GM18520 (cell line): ENCODE data around the gene ADGRL3.

ENCODE experiments used
- ATAC-seq: cut with Tn5 transposase; IDR thresholded peaks from one replicate; pipeline ENCODE4 v1.9.1; 2021; ENCODE audit not compliant: unreplicated experiment

ADGRL3 gene

GRCh38 chr4:61275241-61275640, 75.1 kb downstream of the ADGRL3 start:
- no peak for ATAC-seq

GRCh38 chr4:61276029-61276428, 75.9 kb downstream of the ADGRL3 start:
- no peak for ATAC-seq

GRCh38 chr4:61277785-61278760, 77.9 kb downstream of the ADGRL3 start:
- ATAC-seq: no peak

GRCh38 chr4:61292322-61292721, 92.2 kb downstream of the ADGRL3 start:
- ATAC-seq: no peak

- no peak for ATAC-seq
Measured at GRCh38 chr4:61293707-61294400, 93.7 kb downstream of the ADGRL3 start.

GRCh38 chr4:61294936-61295335, 94.8 kb downstream of the ADGRL3 start:
- ATAC-seq: no peak

- no peak for ATAC-seq
Measured at GRCh38 chr4:61296144-61296543, 96.0 kb downstream of the ADGRL3 start.

- ATAC-seq: no peak
Measured at GRCh38 chr4:61298178-61298740, 98.1 kb downstream of the ADGRL3 start.

- ATAC-seq: no peak
Measured at GRCh38 chr4:61299316-61299715, 99.2 kb downstream of the ADGRL3 start.

GRCh38 chr4:61300266-61300844, 100.2 kb downstream of the ADGRL3 start:
- ATAC-seq: no peak

GRCh38 chr4:61301271-61301670, 101.1 kb downstream of the ADGRL3 start:
- ATAC-seq: no peak

- no peak for ATAC-seq
Measured at GRCh38 chr4:61308033-61308432, 107.9 kb downstream of the ADGRL3 start.

GRCh38 chr4:61309616-61310015, 109.5 kb downstream of the ADGRL3 start:
- no peak for ATAC-seq

GRCh38 chr4:61312526-61312925, 112.4 kb downstream of the ADGRL3 start:
- ATAC-seq: no peak

GRCh38 chr4:61318431-61318830, 118.3 kb downstream of the ADGRL3 start:
- ATAC-seq: no peak

- no peak for ATAC-seq
Measured at GRCh38 chr4:61319156-61319555, 119.0 kb downstream of the ADGRL3 start.

- ATAC-seq: no peak
Measured at GRCh38 chr4:61320154-61320553, 120.0 kb downstream of the ADGRL3 start.

GRCh38 chr4:61320631-61321030, 120.5 kb downstream of the ADGRL3 start:
- ATAC-seq: no peak

GRCh38 chr4:61332693-61333092, 132.6 kb downstream of the ADGRL3 start:
- ATAC-seq: no peak

GRCh38 chr4:61333490-61333889, 133.4 kb downstream of the ADGRL3 start:
- ATAC-seq: no peak

- ATAC-seq: no peak
Measured at GRCh38 chr4:61335241-61335763, 135.2 kb downstream of the ADGRL3 start.
